H9 (cell line): Measurements from ENCODE around the gene AGR3. TPM values are rescaled to one million over a fixed set of nuclear protein-coding genes. Genes with fewer than 3 reads are reported as not detected.

Experiments
- DNase-seq: peaks from one replicate; pipeline ENCODE4 v3.0.0-alpha.2; 2017
- H2AFZ ChIP-seq: one replicate; pipeline ENCODE4 v1.6.1; 2013; ENCODE audit warnings: mild to moderate bottlenecking, low read length, control low read depth, moderate library complexity
- H2AK5ac ChIP-seq: 2 replicates; pipeline ENCODE4 v1.6.1; 2013; ENCODE audit warnings: low read length, control low read depth, mixed read lengths; ENCODE audit not compliant: insufficient read length
- H2BK120ac ChIP-seq: one replicate; pipeline ENCODE4 v1.6.1; 2013; ENCODE audit warnings: low read depth, mild to moderate bottlenecking, low read length, control low read depth, inconsistent platforms; ENCODE audit not compliant: poor library complexity, severe bottlenecking
- H2BK12ac ChIP-seq: 2 replicates; pipeline ENCODE4 v1.6.1; 2013; ENCODE audit warnings: low read length, control low read depth, mixed read lengths, low read depth; ENCODE audit not compliant: insufficient read length
- H2BK15ac ChIP-seq: 2 replicates; pipeline ENCODE4 v1.6.1; 2013; ENCODE audit warnings: low read depth, low read length, control low read depth
- H2BK20ac ChIP-seq: one replicate; pipeline ENCODE4 v1.6.1; 2013; ENCODE audit warnings: low read depth, mild to moderate bottlenecking, low read length, control low read depth, inconsistent platforms; ENCODE audit not compliant: poor library complexity, severe bottlenecking
- H2BK5ac ChIP-seq: 2 replicates; pipeline ENCODE4 v1.6.1; 2013; ENCODE audit warnings: low read length, control low read depth, mixed read lengths; ENCODE audit not compliant: insufficient read length
- H3K14ac ChIP-seq: 2 replicates; pipeline ENCODE4 v1.6.1; 2013; ENCODE audit warnings: low read length, control low read depth; ENCODE audit not compliant: insufficient read depth
- H3K18ac ChIP-seq: 2 replicates; pipeline ENCODE4 v1.6.1; 2013; ENCODE audit warnings: low read depth, mild to moderate bottlenecking, mixed read lengths, low read length, control low read depth; ENCODE audit not compliant: insufficient read length
- H3K23ac ChIP-seq: 2 replicates; pipeline ENCODE4 v1.6.1; 2013; ENCODE audit warnings: low read length, control low read depth, mixed read lengths, low read depth; ENCODE audit not compliant: insufficient read length
- H3K23me2 ChIP-seq: 2 replicates; pipeline ENCODE4 v1.6.1; 2013; ENCODE audit warnings: low read depth, mild to moderate bottlenecking, mixed read lengths, low read length, control low read depth; ENCODE audit not compliant: insufficient read length, poor library complexity, severe bottlenecking
- H3K27ac ChIP-seq: 2 replicates; pipeline ENCODE4 v1.5.1; 2013; ENCODE audit warnings: low read length, control low read depth, mixed read lengths, low read depth; ENCODE audit not compliant: insufficient read length
- H3K27me3 ChIP-seq: 2 replicates; pipeline ENCODE4 v1.6.1; 2013; ENCODE audit warnings: low read length, control low read depth, inconsistent platforms; ENCODE audit not compliant: insufficient read depth
- H3K4ac ChIP-seq: 2 replicates; pipeline ENCODE4 v1.6.1; 2013; ENCODE audit warnings: low read depth, mild to moderate bottlenecking, control low read depth, inconsistent platforms, low read length, moderate library complexity
- H3K4me1 ChIP-seq: 2 replicates; pipeline ENCODE4 v1.6.1; 2013; ENCODE audit warnings: low read length, control low read depth, inconsistent platforms; ENCODE audit not compliant: insufficient read depth
- H3K4me2 ChIP-seq: 2 replicates; pipeline ENCODE4 v1.6.1; 2013; ENCODE audit warnings: low read length, control low read depth, mixed read lengths; ENCODE audit not compliant: insufficient read length, insufficient read depth
- H3K56ac ChIP-seq: 2 replicates; pipeline ENCODE4 v1.6.1; 2013; ENCODE audit warnings: low read depth, mild to moderate bottlenecking, mixed read lengths, low read length, control low read depth; ENCODE audit not compliant: insufficient read length
- H3K79me1 ChIP-seq: 2 replicates; pipeline ENCODE4 v1.6.1; 2013; ENCODE audit warnings: low read depth, mild to moderate bottlenecking, moderate library complexity, low read length, control low read depth, inconsistent platforms; ENCODE audit not compliant: insufficient read depth, poor library complexity, severe bottlenecking
- H3K79me2 ChIP-seq: 2 replicates; pipeline ENCODE4 v1.6.1; 2013; ENCODE audit warnings: low read length, control low read depth, inconsistent platforms; ENCODE audit not compliant: insufficient read depth
- H3K9ac ChIP-seq: 2 replicates; pipeline ENCODE4 v1.6.1; 2013; ENCODE audit warnings: low read length, control low read depth, mixed read lengths; ENCODE audit not compliant: insufficient read length; ENCODE audit errors: extremely low read depth
- H3K9me3 ChIP-seq: one replicate; pipeline ENCODE4 v1.6.1; 2013; ENCODE audit warnings: low read depth, low read length, inconsistent platforms; ENCODE audit not compliant: control insufficient read depth
- H3T11ph ChIP-seq: one replicate; pipeline ENCODE4 v1.6.1; 2013; ENCODE audit warnings: mild to moderate bottlenecking, low read length, control low read depth, inconsistent platforms
- H4K20me1 ChIP-seq: one replicate; pipeline ENCODE4 v1.6.1; 2013; ENCODE audit not compliant: control insufficient read depth, insufficient read length, insufficient read depth
- H4K5ac ChIP-seq: 2 replicates; pipeline ENCODE4 v1.6.1; 2013; ENCODE audit warnings: low read depth, mild to moderate bottlenecking, mixed read lengths, low read length, control low read depth; ENCODE audit not compliant: insufficient read length
- H4K8ac ChIP-seq: replicated peaks from 2 replicates; pipeline ENCODE4 v1.6.1; 2013; ENCODE audit warnings: low read length, control low read depth, mixed read lengths, low read depth; ENCODE audit not compliant: insufficient read length
- H4K91ac ChIP-seq: 2 replicates; pipeline ENCODE4 v1.6.1; 2013; ENCODE audit warnings: low read depth, mild to moderate bottlenecking, moderate library complexity, mixed read lengths, low read length, control low read depth; ENCODE audit not compliant: insufficient read length
- H3K27ac Mint-ChIP-seq, 3 experiments: 2 replicates in 2 of 3; 3 replicates in 1 of 3; pipeline ENCODE4 v1.8.0; 2020 to 2021; ENCODE audit warnings: mixed read lengths in 3 of 3, mild to moderate bottlenecking in 1 of 3, moderate library complexity in 1 of 3
- H3K27me3 Mint-ChIP-seq: 2 replicates; pipeline ENCODE4 v1.8.0; 2021; ENCODE audit warnings: low read depth, mild to moderate bottlenecking, moderate library complexity, mixed read lengths
- H3K36me3 Mint-ChIP-seq, 3 experiments: 2 replicates in 2 of 3; 3 replicates in 1 of 3; pipeline ENCODE4 v1.8.0; 2020 to 2021; ENCODE audit warnings: low read depth in 3 of 3, mixed read lengths in 3 of 3; ENCODE audit not compliant: insufficient read depth in 1 of 3
- H3K4me1 Mint-ChIP-seq, 2 experiments: 2 replicates each; pipeline ENCODE4 v1.8.0; 2020; ENCODE audit warnings: mixed read lengths in 2 of 2
- H3K4me3 Mint-ChIP-seq, 2 experiments: 2 replicates in 1 of 2; 3 replicates in 1 of 2; pipeline ENCODE4 v1.8.0; 2020 to 2021; ENCODE audit warnings: mild to moderate bottlenecking in 2 of 2, mixed read lengths in 2 of 2, moderate library complexity in 1 of 2
- H3K9me3 Mint-ChIP-seq, 2 experiments: 2 replicates in 1 of 2; 3 replicates in 1 of 2; pipeline ENCODE4 v1.8.0; 2020; ENCODE audit warnings: mild to moderate bottlenecking in 2 of 2, mixed read lengths in 2 of 2, moderate library complexity in 1 of 2
- CTCF ChIP-seq: fragments of 200-600 bp; sonication (generic); conservative IDR thresholded peaks from 3 replicates; pipeline ENCODE4 v1.8.0; 2021; ENCODE audit warnings: antibody characterized with exemption, mild to moderate bottlenecking
- WGBS: extraction: QIAGEN DNeasy Blood & Tissue Kit; methylation state at CpG from one replicate; pipeline ENCODE4 v1.1.7; 2013; ENCODE audit warnings: missing lambda C conversion rate, low lambda C conversion rate, mixed read lengths; ENCODE audit not compliant: insufficient read length; ENCODE audit errors: extremely low coverage; 5-methylcytosine and 5-hydroxymethylcytosine counted together
- total RNA-seq: library from RNA; stranded (reverse); gene quantifications from 2 replicates; pipeline ENCODE4 v1.2.1, GENCODE V29; 2021

AGR3 gene
- total RNA-seq, 1 experiment from 2014 or later: not detected

- no peak overlapping the region for H3K14ac ChIP-seq
- no peak overlapping the region for H3T11ph ChIP-seq
- H3K9ac ChIP-seq: no peak overlapping the region
- H3K9me3 ChIP-seq: no peaks in the 10 kb centered on the region
- no peak overlapping the region for H3K56ac ChIP-seq
- no peak for TF ChIP-seq CTCF
- H3K4me1 Mint-ChIP-seq: peaks cover 8 to 10% of the 10 kb centered on the region in 2 experiments
- H3K27ac ChIP-seq: no peak overlapping the region
- H2AFZ ChIP-seq: no peak overlapping the region
- no peak overlapping the region for H2BK120ac ChIP-seq
- no peak overlapping the region for H4K8ac ChIP-seq
- no peak overlapping the region for H3K4ac ChIP-seq
- H3K27me3 Mint-ChIP-seq: no peaks in the 10 kb centered on the region
- H3K18ac ChIP-seq: no peak overlapping the region
- H3K4me3 Mint-ChIP-seq: no peak overlapping the region
- no peak overlapping the region for H3K23ac ChIP-seq
- no peak overlapping the region for H2AK5ac ChIP-seq
- no peaks in the 10 kb centered on the region for H3K36me3 Mint-ChIP-seq
- H4K20me1 ChIP-seq: no peaks in the 10 kb centered on the region
- H2BK15ac ChIP-seq: no peak overlapping the region
- H3K4me2 ChIP-seq: no peak overlapping the region
- H3K4me1 ChIP-seq: no peaks in the 10 kb centered on the region
- no peaks in the 10 kb centered on the region for H3K9me3 Mint-ChIP-seq
- no peak overlapping the region for H4K91ac ChIP-seq
- no peaks in the 10 kb centered on the region for H3K79me1 ChIP-seq
- H3K27ac Mint-ChIP-seq: no peak overlapping the region
- no peaks in the 10 kb centered on the region for H3K27me3 ChIP-seq
- no peak overlapping the region for H2BK12ac ChIP-seq
- no peaks in the 10 kb centered on the region for H3K79me2 ChIP-seq
- H4K5ac ChIP-seq: no peak overlapping the region
- H2BK5ac ChIP-seq: no peak overlapping the region
- no CpG with 5 or more reads among the region's 4 CpGs for WGBS
- no peak for DNase-seq
- H3K23me2 ChIP-seq: no peaks in the 10 kb centered on the region
- H2BK20ac ChIP-seq: no peak overlapping the region
These were observed 40.1 kb downstream of the AGR3 start for GRCh38 chr7:16841681-16842080.
